ENCODE results near the gene TXNRD2.
"Not testable (repeated sequence)": the region's sequence is repeated elsewhere in the genome, so short reads cannot be mapped to it uniquely, and the experiment has no call there.

GRCh38 chr22:19833327-19833726 is 108.3 kb downstream of the TXNRD2 start:
- TF ChIP-seq CTCF, POLR2A (IDR thresholded peaks at IDR 0.05): not testable (repeated sequence)

Measured in thyroid gland (tissue), 4 donors.